ENCODE measurements around the gene TRMT112.

DNA sequence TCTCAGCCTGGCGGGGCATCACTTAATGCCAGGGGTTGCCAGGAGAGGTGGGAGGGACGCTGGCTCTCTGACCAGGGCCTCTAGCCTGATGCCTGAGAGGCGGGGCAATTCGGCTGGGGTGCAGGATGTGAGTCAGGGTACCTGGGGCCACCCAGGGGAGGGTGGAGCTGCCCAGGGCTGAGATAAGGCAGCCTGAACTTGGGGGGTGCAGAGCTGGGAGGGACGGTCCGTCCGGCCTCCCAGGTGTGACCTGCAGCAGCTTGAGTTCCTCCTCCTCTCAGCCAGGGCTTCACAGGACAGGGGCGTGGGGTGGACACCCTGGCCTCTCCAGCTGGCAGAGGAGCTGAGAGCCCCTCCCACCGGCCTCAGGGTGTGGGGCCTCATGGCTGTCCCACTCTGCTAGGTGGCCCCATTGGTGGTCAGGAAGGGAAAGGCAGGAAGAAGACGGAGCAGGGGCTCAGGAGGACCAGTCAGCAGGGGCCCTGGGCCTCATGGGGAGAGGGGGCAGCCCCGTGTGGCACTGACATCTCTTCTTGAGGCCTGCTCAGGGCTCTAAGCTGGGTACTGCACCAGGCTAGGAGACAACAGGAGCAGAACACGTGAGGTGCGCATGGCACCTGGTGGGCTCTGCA is 40.7 kb upstream of the TRMT112 start:
- TF ChIP-seq SP1 (IDR thresholded peaks at IDR 0.05) (no peak), HDGF (IDR thresholded peaks at IDR 0.05; ENCODE audit: borderline replicate concordance) (no peak), BHLHE40 (IDR thresholded peaks at IDR 0.05; ENCODE audit: borderline replicate concordance) (no peak), FOXM1 (IDR thresholded peaks at IDR 0.05; ENCODE audit: borderline replicate concordance) (no peak), NFRKB (IDR thresholded peaks at IDR 0.05) (no peak), SUZ12 (IDR thresholded peaks at IDR 0.05) (no peak), L3MBTL2 (conservative IDR thresholded peaks at IDR 0.05) (no peak), FOXK2 (IDR thresholded peaks at IDR 0.05) (no peak), ZNF384 (IDR thresholded peaks at IDR 0.05) (no peak), CTBP1 (IDR thresholded peaks at IDR 0.05; ENCODE audit: borderline replicate concordance) (no peak), ELF4 (IDR thresholded peaks at IDR 0.05) (no peak), PKNOX1 (IDR thresholded peaks at IDR 0.05) (no peak), TARDBP (IDR thresholded peaks at IDR 0.05) (no peak), ARNT (IDR thresholded peaks at IDR 0.05) (no peak)
